GM18520 (cell line): ENCODE results near the gene SLC7A5.
"Not testable (repeated sequence)": the region's sequence is repeated elsewhere in the genome, so short reads cannot be mapped to it uniquely, and the experiment has no call there.

Source experiments
- ATAC-seq: cut with Tn5 transposase; IDR thresholded peaks from one replicate; pipeline ENCODE4 v1.9.1; 2021; ENCODE audit not compliant: unreplicated experiment

The SLC7A5 gene

GRCh38 chr16:87869061-87869878, at the start of gene SLC7A5:
Gene SLC7A5, minus strand, starts transcription at chr16:87869507. Its CDS starts 85 bp downstream, at chr16:87869422.
- peak; percentile 39 for ATAC-seq

- ATAC-seq, result no peak
Measured at GRCh38 chr16:87918338-87918737, 49.0 kb upstream of the SLC7A5 start.

DNA sequence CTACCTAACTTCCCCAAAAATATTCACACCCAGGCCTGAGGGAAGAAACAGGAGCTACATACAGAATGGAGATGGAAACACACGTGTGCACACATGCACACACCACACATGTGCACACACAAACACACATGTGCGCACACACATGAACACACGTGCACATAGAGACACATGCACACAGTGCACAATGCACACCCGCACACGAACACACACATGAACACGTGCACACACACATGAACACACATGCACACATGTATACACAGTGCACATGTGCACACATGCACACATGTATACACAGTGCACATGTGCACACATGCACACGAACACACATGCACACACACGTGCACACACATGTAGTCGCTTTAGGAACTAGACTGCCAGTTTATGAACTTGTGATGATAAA, 48.2 kb upstream of the SLC7A5 start:
- ATAC-seq, result no peak

- ATAC-seq, result no peak
Measured at GRCh38 chr16:87914812-87915211, 45.5 kb upstream of the SLC7A5 start.

GRCh38 chr16:87914021-87914725, 44.9 kb upstream of the SLC7A5 start:
- ATAC-seq, result not testable (repeated sequence)

- not testable (repeated sequence) for ATAC-seq
Measured at GRCh38 chr16:87912691-87913090, 43.4 kb upstream of the SLC7A5 start.

- ATAC-seq, result not testable (repeated sequence)
Measured at GRCh38 chr16:87911106-87911763, 41.9 kb upstream of the SLC7A5 start.

- ATAC-seq, result peak; percentile 53
Measured at GRCh38 chr16:87909203-87909935, 40.1 kb upstream of the SLC7A5 start.

GRCh38 chr16:87908101-87908500, 38.8 kb upstream of the SLC7A5 start:
- not testable (repeated sequence) for ATAC-seq

DNA sequence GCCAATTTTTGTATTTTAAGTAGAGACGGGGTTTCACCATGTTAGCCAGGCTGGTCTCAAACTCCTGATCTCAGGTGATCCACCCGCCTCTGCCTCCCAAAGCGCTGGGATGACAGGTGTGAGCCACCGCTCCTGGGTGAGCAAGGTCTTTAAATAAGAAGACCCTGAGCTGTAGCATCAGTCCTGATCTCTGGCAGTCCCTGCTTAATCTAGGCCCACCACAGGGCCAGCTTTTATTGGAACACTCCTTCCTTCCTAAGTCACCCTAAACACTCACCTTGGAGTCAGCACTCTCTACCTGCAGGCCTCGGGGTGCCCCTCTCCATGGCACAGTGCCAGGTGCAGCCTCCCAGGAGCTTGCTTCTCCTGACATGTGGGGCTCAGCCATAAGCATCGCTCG, 36.2 kb upstream of the SLC7A5 start:
- ATAC-seq, result not testable (repeated sequence)

DNA sequence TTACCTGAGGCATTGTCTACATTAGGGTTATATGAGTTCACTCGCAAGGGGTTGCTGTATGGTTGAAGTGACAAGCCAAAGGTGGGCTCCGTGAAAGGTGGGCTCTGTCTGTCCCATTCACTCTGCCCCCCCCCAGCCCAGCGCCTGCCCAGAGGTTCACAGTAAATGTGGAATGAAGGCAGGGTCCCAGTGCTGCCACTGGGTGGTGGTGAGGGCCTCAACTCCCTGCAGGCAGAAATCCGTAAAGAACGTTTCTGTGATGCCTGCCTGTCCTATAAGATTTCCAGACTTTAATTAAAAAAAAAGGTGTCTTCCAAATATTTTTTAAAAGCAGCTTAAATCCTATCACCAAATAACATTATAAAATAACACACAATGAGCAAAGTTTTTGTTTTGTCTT, 35.7 kb upstream of the SLC7A5 start:
- ATAC-seq, result not testable (repeated sequence)

GRCh38 chr16:87900489-87900888, 31.2 kb upstream of the SLC7A5 start:
- not testable (repeated sequence) for ATAC-seq

DNA sequence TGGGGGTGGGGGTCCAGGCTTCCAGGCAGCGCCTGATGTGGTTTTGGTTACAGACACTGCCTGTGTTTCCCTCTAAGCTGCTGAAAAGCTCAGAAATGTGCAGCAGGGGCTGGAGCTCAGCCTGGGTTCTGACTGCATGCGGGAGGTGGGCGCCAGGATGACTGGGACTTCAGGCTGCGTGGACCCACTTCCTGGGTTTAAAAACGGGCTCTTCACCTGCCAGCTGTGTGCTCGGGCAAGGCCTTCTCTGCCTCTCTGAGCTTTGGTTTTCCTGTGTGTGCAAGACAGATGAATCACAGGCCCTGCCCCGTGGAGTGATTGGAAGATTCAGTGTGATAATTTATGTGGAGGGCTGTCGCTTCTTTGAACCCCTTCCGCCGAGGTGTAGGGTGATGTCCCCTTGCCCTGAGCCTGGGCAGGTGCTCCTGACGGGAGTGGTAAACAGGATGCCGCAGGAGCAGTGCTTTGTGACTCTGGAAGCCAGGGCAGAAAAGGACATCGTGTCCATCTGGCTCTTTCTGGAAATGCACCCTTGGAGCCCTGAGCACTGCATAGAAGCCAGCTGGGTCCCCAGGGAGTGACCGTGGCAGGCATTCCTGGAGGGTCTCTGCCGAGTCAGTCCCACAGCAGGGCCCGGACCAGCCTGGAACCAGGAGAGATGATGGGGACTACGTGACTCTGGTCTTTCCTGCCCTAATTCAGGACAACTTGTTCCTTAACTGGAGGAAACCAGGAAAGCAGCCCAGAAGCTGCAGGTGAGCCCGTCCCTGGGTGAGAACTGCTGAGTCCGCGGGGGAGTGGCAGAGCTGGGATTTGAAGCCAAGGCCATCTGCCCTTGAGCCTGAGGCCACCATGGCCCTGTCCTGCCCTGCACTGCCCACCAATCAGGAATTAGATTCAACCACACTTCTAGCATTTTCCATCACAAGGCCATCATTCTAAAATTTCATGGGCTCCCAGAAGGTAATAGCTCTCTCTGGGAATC, 28.5 kb upstream of the SLC7A5 start:
- no peak for ATAC-seq

- ATAC-seq, result not testable (repeated sequence)
Measured at GRCh38 chr16:87896924-87897520, 27.7 kb upstream of the SLC7A5 start.

GRCh38 chr16:87896176-87896890, 27.0 kb upstream of the SLC7A5 start:
- not testable (repeated sequence) for ATAC-seq

DNA sequence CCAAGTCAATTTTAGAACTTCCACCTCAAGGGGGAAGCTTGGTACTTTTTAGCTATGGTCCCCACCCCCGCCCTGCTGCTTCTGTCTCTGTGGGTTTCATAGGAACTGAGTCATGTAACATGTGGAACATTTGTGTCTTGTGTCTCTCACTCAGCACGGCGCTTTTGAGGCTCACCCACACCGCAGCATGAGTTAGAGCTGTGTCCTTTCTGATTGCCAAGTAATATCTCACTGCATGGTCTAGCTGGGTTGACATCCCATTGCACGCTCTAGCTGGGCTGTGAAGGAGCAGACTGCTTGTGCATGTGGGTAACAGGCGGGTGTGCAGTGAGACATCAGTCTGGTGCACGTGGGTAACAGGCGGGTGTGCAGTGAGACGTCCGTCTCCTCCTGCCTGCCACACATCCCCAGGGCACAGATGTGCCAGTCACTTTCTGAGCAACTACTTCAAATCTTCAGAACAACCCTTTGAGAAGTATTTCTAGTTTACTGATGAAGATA, 26.4 kb upstream of the SLC7A5 start:
- no peak for ATAC-seq

DNA sequence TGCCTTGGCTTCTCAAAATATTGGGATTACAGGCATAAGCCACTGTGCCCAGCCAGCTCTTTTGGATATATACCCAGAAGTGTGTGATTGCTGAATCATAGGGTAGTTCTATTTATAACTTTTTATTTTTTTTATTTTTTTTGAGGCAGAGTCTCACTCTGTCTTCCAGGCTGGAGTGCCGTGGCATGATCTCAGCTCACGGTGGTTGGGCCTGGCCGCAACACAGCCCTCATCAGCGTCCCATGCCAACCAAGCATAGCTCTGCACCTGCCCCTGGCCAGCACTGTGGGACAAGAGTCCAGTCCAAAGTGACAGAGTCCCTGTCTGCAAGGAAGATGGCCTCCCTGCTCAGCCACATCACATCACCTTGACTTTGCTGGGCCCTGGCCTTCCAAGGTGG, 24.7 kb upstream of the SLC7A5 start:
- not testable (repeated sequence) for ATAC-seq

DNA sequence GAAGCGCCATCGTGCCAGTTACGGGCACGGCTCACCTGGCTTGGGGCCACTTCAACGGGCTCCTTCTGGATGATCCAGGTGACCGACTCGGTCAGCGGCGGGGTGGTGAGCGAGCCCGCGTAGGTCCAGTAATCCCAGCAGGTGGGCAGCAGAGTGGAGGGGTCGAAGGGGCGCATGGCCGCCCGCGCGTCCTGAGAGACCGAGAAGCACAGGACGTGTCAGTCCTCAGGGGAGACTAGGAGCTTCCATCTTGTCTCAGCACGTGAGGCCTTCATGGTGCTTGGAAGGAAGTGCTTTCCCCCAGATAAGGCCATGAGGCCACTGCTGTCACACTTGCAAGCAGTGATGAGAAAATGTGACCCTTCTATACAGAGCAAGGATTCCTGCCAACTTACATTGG, 22.5 kb upstream of the SLC7A5 start:
- ATAC-seq, result no peak
